GM18951 (cell line): ENCODE measurements around the gene MIOX.
A peak's percentile ranks its signal among the peaks of the same experiment; 100 is the strongest.

Experiments
- POLR2A ChIP-seq: IDR thresholded peaks from 4 replicates; pipeline ENCODE4 v1.6.1; 2011; ENCODE audit warnings: mild to moderate bottlenecking; ENCODE audit not compliant: insufficient read length, insufficient read depth; ENCODE audit errors: extremely low read depth
- in situ Hi-C: fragments of 300-500 bp; cut with MboI; formaldehyde crosslinking; loops from one replicate; pipeline ENCODE4 v1.12.0; 2022; ENCODE audit warnings: low sequenced_read_pairs, mixed read lengths, inconsistent platforms; ENCODE audit not compliant: unreplicated experiment

Gene MIOX

GRCh38 chr22:50524676-50525103 is 38.0 kb downstream of the MIOX start:
- in situ Hi-C loops: no loop called here
- TF ChIP-seq POLR2A: no peak

GRCh38 chr22:50525104-50525857 is 38.6 kb downstream of the MIOX start, which contains the start of gene SCO2:
Gene SCO2 (minus strand): TSS chr22:50525598. CDS start chr22:50524411, 1,187 bp downstream.
- TF ChIP-seq POLR2A: peak; percentile 91
- in situ Hi-C loops: no loop called here

- in situ Hi-C loops: no loop called here
- TF ChIP-seq POLR2A: no peak
Measured at GRCh38 chr22:50525858-50526107, 39.1 kb downstream of the MIOX start.

- in situ Hi-C loops: no loop called here
- TF ChIP-seq POLR2A: no peak
Measured at GRCh38 chr22:50526108-50526833, 39.6 kb downstream of the MIOX start.

- in situ Hi-C loops: no loop called here
- peak; percentile 58 for TF ChIP-seq POLR2A
Measured at GRCh38 chr22:50526834-50527801, 40.5 kb downstream of the MIOX start.

GRCh38 chr22:50527921-50528681 is 41.4 kb downstream of the MIOX start:
- in situ Hi-C loops: no loop called here
- no peak for TF ChIP-seq POLR2A

- in situ Hi-C loops: no loop called here
- no peak for TF ChIP-seq POLR2A
Measured at GRCh38 chr22:50528682-50529415, 42.2 kb downstream of the MIOX start.

GRCh38 chr22:50529416-50529896 is 42.8 kb downstream of the MIOX start:
- no peak for TF ChIP-seq POLR2A
- in situ Hi-C loops: no loop called here

- peak; percentile 72 for TF ChIP-seq POLR2A
- in situ Hi-C loops: no loop called here
Measured at GRCh38 chr22:50529897-50530579, 43.4 kb downstream of the MIOX start, which contains the start of gene TYMP. Gene TYMP (minus strand): TSS chr22:50530012. CDS start chr22:50529709, 303 bp downstream.

GRCh38 chr22:50530580-50530876 is 43.9 kb downstream of the MIOX start:
- in situ Hi-C loops: no loop called here
- no peak for TF ChIP-seq POLR2A

- TF ChIP-seq POLR2A: peak; percentile 84
- in situ Hi-C loops: no loop called here
Measured at GRCh38 chr22:50530877-50531545, 44.4 kb downstream of the MIOX start.
